Lung microvascular endothelial cell (primary cell): ENCODE measurements around the gene TH. TPM values are rescaled to one million over a fixed set of nuclear protein-coding genes. Genes with fewer than 3 reads are reported as not detected.
"Not testable (repeated sequence)": the region's sequence is repeated elsewhere in the genome, so short reads cannot be mapped to it uniquely, and the experiment has no call there.

Source experiments
- DNase-seq, 2 donors: peaks; one replicate each; pipeline versions ENCODE4 v3.0.0 to v3.0.0-alpha.2; 2010; ENCODE audit warnings: low read depth in 2 of 2
- total RNA-seq: library from RNA; depleted of rRNA; stranded (reverse); fragments of >200 nt; gene quantifications from 2 replicates; pipeline ENCODE4 v1.2.1, GENCODE V29; 2014

Gene TH
- total RNA-seq, 1 donor from 2014 or later: under 0.01 TPM

DNA sequence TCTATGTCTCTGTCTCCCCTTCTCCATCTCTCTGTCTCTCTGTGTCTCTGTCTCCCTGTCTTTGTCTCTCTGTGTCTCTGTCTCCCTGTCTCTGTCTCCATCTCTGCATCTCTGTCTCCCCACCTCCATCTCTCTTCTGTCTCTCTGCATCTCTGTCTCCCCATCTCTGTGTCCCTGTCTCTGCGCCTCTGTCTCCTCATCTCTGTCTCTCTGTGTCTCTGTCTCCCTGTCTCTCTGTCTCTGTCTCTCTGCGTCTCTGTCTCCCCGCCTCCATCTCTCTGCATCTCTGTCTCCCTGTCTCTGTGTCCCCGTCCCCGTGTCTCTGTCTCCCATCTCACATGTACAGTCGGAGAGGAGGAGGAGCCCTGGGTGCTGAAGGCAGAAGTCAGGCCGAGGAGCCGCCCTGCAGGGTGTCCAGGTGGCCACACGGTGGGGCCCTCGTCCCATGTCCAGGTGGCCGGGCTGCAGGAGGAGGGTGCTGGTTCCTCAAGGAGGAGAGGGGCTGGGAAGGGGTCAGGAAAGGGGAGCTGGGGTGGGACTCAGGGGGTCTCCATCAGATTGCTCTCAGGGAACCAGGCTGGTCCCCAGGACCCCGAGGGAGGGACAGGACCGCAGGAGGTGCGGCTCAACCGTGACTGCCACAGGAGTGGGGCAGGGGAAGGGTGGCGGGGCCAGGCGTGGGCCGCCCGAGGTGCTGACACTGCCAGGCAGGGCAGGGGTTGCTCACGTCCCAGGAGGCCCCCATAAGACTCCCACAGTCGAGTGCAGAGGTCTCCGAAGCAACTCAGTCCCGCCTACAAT lies 25.6 kb upstream of the TH start:
- DNase-seq: peak; percentile 66 to 68

- no peak for DNase-seq
Measured at GRCh38 chr11:2195756-2196088, 24.1 kb upstream of the TH start.

DNA sequence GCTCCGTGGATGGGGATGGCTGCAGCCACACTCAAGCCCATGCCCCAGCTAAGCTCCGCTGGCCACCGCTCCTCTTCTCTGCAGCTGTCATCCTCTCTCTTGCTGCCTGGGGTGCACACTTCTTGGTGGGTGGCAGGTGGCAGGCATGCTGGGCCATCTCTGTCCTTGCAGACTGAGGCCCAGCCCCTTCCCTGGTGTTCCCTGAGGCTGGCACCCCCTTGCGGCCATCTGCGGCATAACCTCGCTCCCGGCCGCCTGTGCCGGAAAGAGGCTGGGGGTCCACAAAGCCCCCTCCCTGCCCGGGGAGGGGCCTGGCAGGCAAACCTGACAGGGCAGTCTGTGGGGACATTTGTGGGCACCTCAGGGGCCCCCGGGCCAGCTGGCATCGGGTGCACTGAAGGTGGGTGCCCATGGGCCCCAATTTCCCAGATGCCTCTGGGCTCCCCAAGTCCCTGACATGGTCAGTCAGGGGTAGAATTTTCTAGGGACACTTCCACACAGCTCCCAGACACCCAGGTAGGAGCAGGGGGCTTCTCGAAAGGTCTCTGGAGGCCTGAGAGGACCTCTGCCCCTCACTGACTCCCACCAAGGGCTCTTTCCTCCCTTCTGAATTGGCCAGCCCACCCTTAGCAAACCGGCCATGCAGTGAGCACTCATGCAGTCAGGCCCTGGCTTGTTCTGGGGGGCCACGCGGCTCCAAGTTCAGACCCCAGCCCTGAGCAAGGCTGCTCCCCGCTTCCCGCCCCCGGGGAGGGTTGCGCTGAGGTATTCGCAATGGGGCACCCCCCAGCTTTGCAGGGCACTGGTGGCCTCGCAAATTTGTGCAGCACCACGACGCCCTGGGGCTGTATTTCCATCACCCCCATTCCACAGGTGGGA lies 23.5 kb upstream of the TH start:
- DNase-seq: peak; percentile 33 to 47

DNA sequence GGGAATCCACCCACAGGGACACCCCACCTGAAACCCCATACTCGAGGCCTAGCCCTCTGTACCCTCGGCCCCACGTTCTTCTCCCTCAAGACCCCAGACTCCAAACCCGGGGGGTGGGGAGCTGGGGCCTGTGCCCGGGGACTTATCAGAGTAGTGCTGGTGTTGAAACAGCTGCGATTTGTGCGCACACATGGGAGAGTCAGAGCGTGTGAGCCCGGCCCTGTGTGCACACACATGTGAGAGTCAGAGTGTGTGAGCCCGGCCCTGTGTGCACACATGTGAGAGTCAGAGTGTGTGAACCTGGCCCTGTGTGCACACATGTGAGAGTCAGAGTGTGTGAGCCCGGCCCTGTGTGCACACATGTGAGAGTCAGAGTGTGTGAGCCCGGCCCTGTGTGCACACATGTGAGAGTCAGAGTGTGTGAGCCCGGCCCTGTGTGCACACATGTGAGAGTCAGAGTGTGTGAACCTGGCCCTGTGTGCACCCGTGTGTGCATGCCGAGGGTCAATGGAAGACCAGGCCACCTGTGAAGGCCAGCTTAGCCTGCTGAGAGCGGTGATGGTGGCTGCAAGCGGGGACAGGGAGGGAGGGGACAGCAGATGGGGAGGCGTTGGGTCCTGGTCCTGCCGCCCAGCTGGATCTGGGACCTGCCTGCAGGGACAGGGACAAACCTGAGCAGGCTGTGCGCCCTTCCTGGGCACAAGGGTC lies 22.4 kb upstream of the TH start:
- not testable (repeated sequence) for DNase-seq

- DNase-seq: no peak
Measured at GRCh38 chr11:2193099-2193887, 21.7 kb upstream of the TH start.

GRCh38 chr11:2192435-2192834 lies 20.8 kb upstream of the TH start:
- DNase-seq: no peak

DNA sequence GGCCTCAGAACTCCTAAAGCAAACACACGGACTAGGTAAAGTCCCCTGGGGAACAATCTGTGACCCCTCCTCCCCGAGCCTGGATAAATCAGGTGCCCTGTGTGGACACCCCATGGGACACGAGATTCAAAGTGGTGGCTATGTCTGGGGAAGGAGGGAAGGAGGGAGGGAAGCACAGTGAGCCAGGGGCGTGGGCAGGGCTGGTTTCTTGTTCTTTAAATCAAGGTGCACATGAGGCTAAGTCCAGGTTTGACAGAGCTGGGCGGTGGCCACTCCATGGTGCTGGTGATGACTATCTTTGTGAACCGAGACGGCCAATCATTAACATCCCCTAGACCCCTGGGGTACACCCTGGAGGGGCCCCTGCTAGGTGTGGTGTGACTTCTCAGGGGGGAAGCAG lies 20.3 kb upstream of the TH start:
- DNase-seq: no peak

DNA sequence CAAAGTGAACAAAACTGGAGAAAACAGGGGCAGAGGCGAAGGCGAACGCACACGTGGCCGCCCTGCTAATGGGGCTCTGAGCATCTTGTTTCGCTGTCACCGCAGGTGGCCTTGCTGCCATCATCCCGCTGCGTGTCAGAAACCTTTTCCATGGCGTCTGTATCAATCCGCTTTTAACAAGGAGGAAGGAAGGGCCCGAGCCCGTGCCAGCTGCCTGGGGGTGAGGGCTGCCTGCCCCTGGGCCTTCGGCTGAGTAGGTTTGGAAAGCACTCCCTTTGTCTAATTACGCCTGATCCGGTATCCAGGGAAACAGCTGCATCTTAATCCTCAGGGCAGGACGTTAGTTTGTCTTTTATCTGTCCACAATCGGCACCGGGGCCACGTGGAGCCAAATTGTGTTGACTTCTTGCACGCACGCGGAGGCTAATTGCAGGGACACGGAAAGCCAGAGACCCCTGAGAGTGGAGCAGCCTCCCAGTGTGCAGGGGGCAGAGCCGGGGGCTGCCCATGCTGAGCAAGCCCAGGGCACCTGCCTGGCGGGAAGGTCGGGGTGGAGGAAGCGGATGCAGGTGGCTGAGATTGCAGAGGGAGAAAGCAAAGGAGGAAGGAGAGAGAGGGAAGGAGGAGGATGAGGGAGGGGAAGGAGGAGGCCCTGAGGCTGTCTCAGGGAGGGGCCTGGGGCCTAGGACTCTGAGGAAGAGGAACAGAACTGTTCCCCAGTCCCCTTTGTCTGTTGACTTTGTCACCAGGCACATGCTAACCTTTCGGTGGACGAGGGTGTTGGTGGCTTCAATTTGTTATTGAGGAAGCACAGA lies 19.2 kb upstream of the TH start:
- DNase-seq: no peak

- DNase-seq: no peak
Measured at GRCh38 chr11:2189938-2190656, 18.5 kb upstream of the TH start.

DNA sequence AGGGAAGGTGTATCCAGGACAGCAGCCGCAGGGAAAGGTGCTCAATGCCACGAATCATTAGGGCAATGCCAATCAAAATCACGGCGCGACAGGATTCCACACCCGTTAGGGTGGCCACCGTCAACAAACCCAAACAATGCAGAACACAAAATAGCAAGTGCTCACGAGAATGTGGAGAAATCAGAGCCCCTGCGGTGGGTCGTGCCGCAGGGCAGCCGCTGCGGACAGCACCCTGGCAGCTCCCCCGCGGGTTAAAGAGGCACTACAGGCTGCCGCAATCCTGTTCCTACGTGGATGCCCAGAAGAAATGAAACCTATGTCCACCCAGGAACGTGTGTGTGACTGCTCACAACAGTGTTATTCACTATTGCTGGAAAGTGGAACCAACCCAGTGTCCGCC lies 17.1 kb upstream of the TH start:
- DNase-seq: no peak

GRCh38 chr11:2187280-2187707 lies 15.7 kb upstream of the TH start:
- DNase-seq: no peak

DNA sequence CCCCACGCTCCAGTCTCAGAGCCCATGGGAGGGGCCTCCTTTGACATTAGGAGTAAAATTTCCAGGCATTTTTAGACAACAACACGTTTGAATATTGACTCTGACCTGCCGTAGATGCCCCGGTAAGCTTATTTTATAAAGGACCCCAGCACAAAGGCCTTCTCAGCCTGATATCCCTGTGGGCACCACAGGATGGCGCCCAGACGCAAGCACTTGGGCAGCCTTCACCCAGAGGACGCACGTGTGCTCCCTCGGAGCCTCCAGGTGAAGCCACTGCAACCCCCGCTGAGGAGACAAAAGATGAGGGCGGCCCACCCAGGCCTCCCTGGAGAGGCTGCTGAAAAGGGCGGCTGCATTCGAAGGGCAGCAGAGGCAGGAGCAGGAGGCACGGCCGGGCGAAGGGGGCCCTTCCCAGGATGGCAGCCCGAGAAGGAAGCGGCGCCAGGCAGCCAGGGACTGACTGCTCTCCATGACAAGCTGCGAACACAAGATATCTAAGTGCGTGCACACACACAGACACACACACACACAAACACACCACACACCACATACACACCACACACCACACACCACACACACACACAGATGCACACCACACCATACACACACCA lies 15.2 kb upstream of the TH start:
- peak; percentile 18 to 52 for DNase-seq

GRCh38 chr11:2185324-2186085 lies 13.9 kb upstream of the TH start:
- DNase-seq: no peak

GRCh38 chr11:2182692-2183474 lies 11.3 kb upstream of the TH start:
- no peak for DNase-seq

- no peak for DNase-seq
Measured at GRCh38 chr11:2182075-2182474, 10.5 kb upstream of the TH start.

GRCh38 chr11:2180789-2181370 lies 9.3 kb upstream of the TH start:
- no peak for DNase-seq

GRCh38 chr11:2180347-2180746 lies 8.7 kb upstream of the TH start:
- DNase-seq: no peak
